OCI-LY3 (cell line): ENCODE results near the gene IGLL1.
"Not testable (repeated sequence)": the region's sequence is repeated elsewhere in the genome, so short reads cannot be mapped to it uniquely, and the experiment has no call there.

Experiments
- H2AFZ ChIP-seq: fragments of 200-600, 300-600 bp; shearing (Covaris generic); 2 replicates; pipeline ENCODE4 v1.6.0; 2014; ENCODE audit warnings: antibody characterized with exemption, low read depth, low read length
- H3K27ac ChIP-seq: fragments of 200-600, 300-600 bp; sonication (generic); 2 replicates; pipeline ENCODE4 v1.5.1; 2014; ENCODE audit warnings: mild to moderate bottlenecking, low read length, moderate library complexity, mixed read lengths
- H3K27me3 ChIP-seq: fragments of 200-600, 300-600 bp; sonication (generic); 2 replicates; pipeline ENCODE4 v1.6.1; 2014; ENCODE audit warnings: low read depth, low read length, mixed read lengths
- H3K36me3 ChIP-seq: fragments of 200-600, 300-600 bp; sonication (generic); replicated peaks from 2 replicates; pipeline ENCODE3; 2014; ENCODE audit warnings: low read depth, low read length, mixed read lengths
- H3K4me1 ChIP-seq: fragments of 300-600, 200-600 bp; sonication (generic); 2 replicates; pipeline ENCODE4 v1.6.1; 2014; ENCODE audit warnings: low read length, mixed read lengths
- H3K4me2 ChIP-seq: fragments of 200-600, 300-600 bp; sonication (generic); 2 replicates; pipeline ENCODE4 v1.6.1; 2014; ENCODE audit warnings: low read length, mixed read lengths
- H3K4me3 ChIP-seq: fragments of 300-600, 200-600 bp; sonication (generic); 2 replicates; pipeline ENCODE4 v1.5.1; 2014; ENCODE audit warnings: antibody characterized with exemption, mild to moderate bottlenecking, low read length, moderate library complexity
- H3K79me2 ChIP-seq: fragments of 300-600, 200-600 bp; shearing (Covaris generic); 2 replicates; pipeline ENCODE4 v1.6.1; 2014; ENCODE audit warnings: mild to moderate bottlenecking, low read length, mixed read lengths
- H3K9ac ChIP-seq: fragments of 300-600, 200-600 bp; shearing (Covaris generic); 2 replicates; pipeline ENCODE4 v1.6.0; 2014; ENCODE audit warnings: mild to moderate bottlenecking, low read length, moderate library complexity
- H3K9me3 ChIP-seq: fragments of 200-600, 300-600 bp; shearing (Covaris generic); 2 replicates; pipeline ENCODE4 v1.6.1; 2014; ENCODE audit warnings: low read length, mixed read lengths; ENCODE audit not compliant: insufficient read depth
- H4K20me1 ChIP-seq: fragments of 200-600, 300-600 bp; sonication (generic); 2 replicates; pipeline ENCODE4 v1.6.1; 2016; ENCODE audit warnings: low read length, mixed read lengths; ENCODE audit not compliant: insufficient read depth
- CTCF ChIP-seq: fragments of 200-600, 300-600 bp; sonication (generic); IDR thresholded peaks from 2 replicates; pipeline ENCODE4 v1.5.1; 2014; ENCODE audit warnings: antibody characterized with exemption, low read length, low read depth
- EZH2phosphoT487 ChIP-seq: fragments of 200-600 bp; shearing (Covaris generic); IDR thresholded peaks from 2 replicates; pipeline ENCODE4 v1.6.1; 2018; ENCODE audit warnings: antibody characterized with exemption, mixed run types, low read depth

Gene IGLL1

GRCh38 chr22:23579870-23580575 is at the start of gene IGLL1:
TSS of gene IGLL1 (minus strand) at chr22:23580290. CDS start at chr22:23580190, 100 bp downstream.
- no peak within 1 kb of the TSS for H3K4me2 ChIP-seq
- H3K4me3 ChIP-seq = no peak within 1 kb of the TSS
- H3K79me2 ChIP-seq = no peaks in the 10 kb centered on the region
- no peak for TF ChIP-seq CTCF
- no peak for TF ChIP-seq EZH2phosphoT487
- no peaks in the 10 kb centered on the region for H3K36me3 ChIP-seq
- H3K4me1 ChIP-seq = peaks cover 15% of the 10 kb centered on the region
- H3K9me3 ChIP-seq = no peaks in the 10 kb centered on the region
- no peak within 1 kb of the TSS for H3K9ac ChIP-seq
- H4K20me1 ChIP-seq = no peaks in the 10 kb centered on the region
- H3K27me3 ChIP-seq = peaks cover 6% of the 10 kb centered on the region
- H2AFZ ChIP-seq = no peak within 1 kb of the TSS
- no peak within 1 kb of the TSS for H3K27ac ChIP-seq

GRCh38 chr22:23628056-23628743 is 48.1 kb upstream of the IGLL1 start:
- H3K79me2 ChIP-seq, H3K9me3 ChIP-seq, H3K4me3 ChIP-seq, H3K9ac ChIP-seq, H3K4me1 ChIP-seq, H3K27ac ChIP-seq, H2AFZ ChIP-seq, H4K20me1 ChIP-seq, H3K4me2 ChIP-seq, H3K36me3 ChIP-seq: not testable (repeated sequence)
- peaks cover 19% of the 10 kb centered on the region for H3K27me3 ChIP-seq

GRCh38 chr22:23627401-23628055 is 47.4 kb upstream of the IGLL1 start:
- H3K79me2 ChIP-seq, H3K4me3 ChIP-seq, H3K9me3 ChIP-seq, H2AFZ ChIP-seq, H3K4me1 ChIP-seq, H3K4me2 ChIP-seq, H3K36me3 ChIP-seq, H4K20me1 ChIP-seq, H3K9ac ChIP-seq, H3K27ac ChIP-seq: not testable (repeated sequence)
- H3K27me3 ChIP-seq = peaks cover 19% of the 10 kb centered on the region
- peak; percentile 51 for TF ChIP-seq CTCF

GRCh38 chr22:23626286-23626975 is 46.3 kb upstream of the IGLL1 start:
- Histone ChIP-seq H3K36me3 (no peaks in the 10 kb centered on the region), H3K9me3 (no peaks in the 10 kb centered on the region), H4K20me1 (no peaks in the 10 kb centered on the region), H3K4me3 (no peak overlapping the region), H3K9ac (no peak overlapping the region), H3K27me3 (peaks cover 19% of the 10 kb centered on the region), H3K79me2 (no peaks in the 10 kb centered on the region), H3K4me2 (no peak overlapping the region), H3K4me1 (no peaks in the 10 kb centered on the region), H3K27ac (no peak overlapping the region), H2AFZ (no peak overlapping the region)
- no peak for TF ChIP-seq CTCF
- TF ChIP-seq EZH2phosphoT487 = no peak
